GM19025 (cell line): ENCODE measurements around the gene C1orf198.

Experiments used
- ATAC-seq: cut with Tn5 transposase; IDR thresholded peaks from one replicate; pipeline ENCODE4 v1.9.1; 2021; ENCODE audit warnings: mild to moderate bottlenecking, low read depth, moderate library complexity; ENCODE audit not compliant: unreplicated experiment

C1orf198 gene

DNA sequence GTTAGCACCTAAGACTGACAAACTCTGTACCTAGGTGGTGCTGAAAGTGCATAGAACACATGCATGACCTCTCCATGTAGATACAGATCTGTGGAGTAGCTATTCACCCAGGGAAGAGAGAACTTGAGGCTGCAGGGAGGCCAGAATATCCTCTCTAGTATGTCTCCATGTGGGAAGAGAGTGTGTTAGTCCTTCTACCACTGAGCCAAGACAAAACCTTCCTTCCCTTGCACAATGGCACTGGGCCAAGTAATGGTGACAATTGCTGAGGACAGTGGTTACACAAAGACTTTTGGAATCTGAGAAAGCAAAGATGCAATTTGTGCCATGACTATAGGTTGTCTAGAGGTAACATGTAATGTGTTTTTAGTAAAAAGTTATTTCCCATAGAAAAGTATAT is 52.3 kb downstream of the C1orf198 start:
- no peak for ATAC-seq

DNA sequence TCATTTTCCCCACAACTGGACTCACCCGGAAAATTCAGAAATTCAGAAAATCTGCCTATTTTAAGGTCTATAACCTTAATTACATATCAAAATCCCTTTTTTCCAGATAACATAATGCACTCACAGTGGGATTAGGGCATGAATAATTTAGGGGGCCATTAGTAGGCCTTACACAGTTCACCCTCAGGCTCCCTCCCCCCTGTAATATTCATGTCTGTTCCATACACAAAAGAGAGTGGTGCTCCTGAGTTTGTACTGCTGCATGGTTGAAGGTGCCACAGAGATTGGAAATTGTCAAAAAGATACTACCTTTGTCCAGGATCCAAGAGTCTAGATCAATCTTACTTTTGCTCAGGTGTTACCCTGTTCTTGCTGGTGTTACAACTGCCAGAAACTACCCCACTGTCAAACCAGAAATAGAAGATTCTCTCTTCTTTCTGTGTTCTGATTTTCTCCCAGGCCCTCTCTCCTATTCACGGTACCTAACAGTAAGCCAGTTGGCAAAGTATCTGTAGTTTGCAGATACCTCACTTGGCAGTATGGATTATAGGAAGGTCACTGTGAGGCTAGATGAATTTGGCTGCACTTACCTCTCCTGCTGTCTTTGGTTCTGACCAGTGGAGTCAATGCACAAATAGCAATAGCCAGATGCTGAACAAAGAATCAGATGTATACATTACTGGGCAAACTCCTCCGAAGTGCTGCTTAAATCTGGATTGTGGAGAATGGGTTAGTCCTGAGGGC is 53.2 kb downstream of the C1orf198 start:
- ATAC-seq: no peak

- no peak for ATAC-seq
These were observed 55.8 kb downstream of the C1orf198 start for GRCh38 chr1:230812568-230812967.

GRCh38 chr1:230809256-230809990 is 58.9 kb downstream of the C1orf198 start:
- ATAC-seq: no peak

DNA sequence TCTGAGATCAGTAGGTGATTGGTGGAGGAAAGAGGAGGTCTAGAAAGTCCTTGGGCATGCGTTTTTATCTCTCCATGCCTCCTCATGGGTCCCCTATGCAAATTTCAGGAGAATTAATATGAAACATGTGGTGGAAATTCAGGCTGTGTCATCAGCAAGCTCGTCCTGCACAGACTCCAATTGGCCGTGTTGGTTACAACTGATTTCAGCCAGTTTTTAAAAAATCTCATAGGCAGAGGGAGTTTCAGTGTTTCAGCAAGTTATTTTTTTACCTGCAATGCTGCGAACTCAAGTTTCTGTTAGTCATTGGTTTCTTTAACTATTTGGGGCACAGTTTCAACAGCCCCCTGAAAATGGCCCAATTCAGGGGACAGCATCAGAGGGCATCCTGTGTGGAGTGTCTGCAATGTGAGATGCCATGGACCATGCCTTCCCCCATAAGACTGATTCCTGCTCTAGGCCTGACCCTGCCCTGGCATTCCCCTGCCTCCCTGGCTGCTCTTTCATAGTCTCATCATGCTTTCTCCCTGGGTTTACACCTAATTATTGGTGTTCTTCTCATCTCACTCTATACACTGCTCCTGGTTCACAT is 59.9 kb downstream of the C1orf198 start:
- no peak for ATAC-seq

- no peak for ATAC-seq
These were observed 60.6 kb downstream of the C1orf198 start for GRCh38 chr1:230807561-230808280.

DNA sequence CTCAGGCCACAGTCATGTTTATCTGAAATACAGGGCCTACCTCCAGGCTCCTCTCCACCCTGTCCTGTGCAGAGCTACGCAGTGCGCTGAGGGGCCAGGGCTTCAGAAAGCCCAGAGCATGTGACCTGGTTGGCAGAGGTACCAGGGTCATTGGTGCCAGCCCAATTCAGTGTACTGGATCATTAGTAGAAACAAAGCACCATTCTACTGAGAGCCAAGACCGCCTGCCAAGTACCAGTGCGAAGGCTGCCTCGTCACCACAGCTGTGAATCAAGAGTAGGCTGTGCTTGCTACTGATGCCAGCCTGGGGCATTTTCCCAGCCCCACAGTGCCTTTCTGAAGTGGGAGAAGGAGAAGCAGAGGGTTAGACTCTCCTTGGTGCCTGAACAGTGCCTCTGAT is 61.3 kb downstream of the C1orf198 start:
- no peak for ATAC-seq

DNA sequence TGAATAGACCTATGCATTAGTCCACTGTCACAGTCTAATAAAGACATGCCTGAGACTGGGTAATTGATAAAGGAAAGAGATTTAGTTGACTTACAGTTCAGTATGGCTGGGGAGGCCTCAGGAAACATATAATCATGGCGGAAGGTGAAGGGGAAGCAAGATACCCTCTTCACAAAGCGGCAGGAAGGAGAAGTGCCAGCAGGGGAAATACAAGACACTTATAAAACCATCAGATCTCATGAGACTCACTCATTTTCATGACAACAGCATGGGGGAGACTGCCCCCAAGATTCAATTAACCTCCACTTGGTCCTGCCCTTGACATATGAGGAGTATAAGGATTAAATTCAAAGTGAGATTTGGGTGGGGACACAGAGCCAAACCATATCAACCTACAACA is 61.8 kb downstream of the C1orf198 start:
- ATAC-seq: no peak

DNA sequence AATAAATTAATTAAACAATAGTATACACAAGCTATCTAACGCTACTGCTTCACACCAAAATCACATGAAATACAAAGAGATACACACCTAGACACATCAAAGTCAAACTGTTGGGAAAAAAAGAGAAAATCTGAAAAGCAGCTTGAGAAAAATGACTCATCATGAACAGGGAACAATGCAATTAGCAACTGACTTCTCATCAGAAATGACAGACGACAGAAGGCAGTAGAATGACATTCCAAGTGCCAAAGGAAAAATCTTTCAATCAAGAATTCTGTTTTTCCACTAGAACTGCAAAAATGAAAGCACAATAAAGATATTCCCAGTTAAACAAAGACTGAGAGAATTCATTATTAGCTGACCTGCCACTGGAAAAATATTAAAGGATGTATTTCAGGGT is 63.9 kb downstream of the C1orf198 start:
- no peak for ATAC-seq

- ATAC-seq: no peak
These were observed 67.2 kb downstream of the C1orf198 start for GRCh38 chr1:230800891-230801840.

GRCh38 chr1:230798491-230798890 is 69.8 kb downstream of the C1orf198 start:
- ATAC-seq: no peak

GRCh38 chr1:230797942-230798365 is 70.4 kb downstream of the C1orf198 start:
- ATAC-seq: no peak

DNA sequence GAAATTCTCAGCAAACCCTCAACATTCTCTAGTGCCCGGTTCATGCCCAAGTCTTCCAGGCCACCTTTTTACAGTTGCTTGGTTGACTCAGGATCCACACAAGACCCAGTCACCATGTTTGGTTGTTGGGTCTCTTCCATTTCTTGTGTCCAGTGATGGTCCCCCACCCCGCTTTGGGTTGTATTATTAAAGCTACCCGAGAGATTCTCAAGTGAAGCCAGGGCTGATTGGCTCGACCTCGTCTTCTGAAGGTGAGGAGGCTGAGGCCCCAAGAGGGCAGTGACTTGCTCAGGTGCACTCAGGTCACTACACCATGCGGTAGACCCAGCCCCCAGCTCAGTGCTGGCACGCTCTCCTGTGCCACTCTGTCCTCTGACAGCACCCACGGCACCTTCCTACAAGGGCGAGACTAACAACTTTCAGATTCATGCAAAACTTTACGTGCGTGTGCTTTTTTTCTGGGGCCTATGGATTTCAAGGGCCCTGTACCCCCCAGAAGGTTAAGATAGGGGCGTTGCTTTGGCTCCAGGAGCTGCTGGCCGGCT is 70.9 kb downstream of the C1orf198 start:
- no peak for ATAC-seq

GRCh38 chr1:230796626-230797025 is 71.7 kb downstream of the C1orf198 start:
- ATAC-seq: no peak

DNA sequence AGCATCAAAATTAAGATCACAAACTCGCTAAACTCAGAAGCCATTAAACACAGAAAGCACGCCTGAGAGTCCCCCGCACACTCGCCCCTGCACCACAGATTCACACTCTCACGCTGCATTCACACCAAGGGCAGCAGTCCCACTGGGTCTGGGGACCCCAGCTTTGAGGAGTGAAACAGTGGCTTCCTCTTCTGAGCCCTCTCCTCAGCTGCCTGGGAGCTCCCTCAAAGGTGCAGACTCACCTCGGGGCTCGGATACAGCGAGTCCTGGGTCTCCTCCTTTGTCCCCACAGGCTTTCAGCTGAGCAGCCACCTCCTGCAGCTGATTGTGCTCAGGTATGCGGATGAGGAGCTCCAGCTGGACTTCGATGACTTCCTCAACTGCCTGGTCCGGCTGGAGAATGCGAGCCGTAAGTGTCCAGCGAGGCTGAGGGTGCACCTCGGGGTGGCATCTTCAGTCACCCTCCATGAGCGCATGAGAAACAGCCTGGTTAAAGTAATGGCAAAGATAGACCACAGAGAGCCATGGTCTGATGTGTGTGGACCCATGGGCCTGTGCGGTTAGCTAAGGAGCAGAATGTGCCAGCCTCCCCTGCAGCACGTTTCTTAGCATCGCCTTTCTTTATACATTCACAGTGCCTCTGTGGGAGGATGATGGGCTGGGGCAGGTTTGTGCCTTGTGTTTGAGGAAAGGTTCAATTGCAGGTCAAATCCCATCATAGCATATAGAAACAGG is 73.3 kb downstream of the C1orf198 start:
- no peak for ATAC-seq

DNA sequence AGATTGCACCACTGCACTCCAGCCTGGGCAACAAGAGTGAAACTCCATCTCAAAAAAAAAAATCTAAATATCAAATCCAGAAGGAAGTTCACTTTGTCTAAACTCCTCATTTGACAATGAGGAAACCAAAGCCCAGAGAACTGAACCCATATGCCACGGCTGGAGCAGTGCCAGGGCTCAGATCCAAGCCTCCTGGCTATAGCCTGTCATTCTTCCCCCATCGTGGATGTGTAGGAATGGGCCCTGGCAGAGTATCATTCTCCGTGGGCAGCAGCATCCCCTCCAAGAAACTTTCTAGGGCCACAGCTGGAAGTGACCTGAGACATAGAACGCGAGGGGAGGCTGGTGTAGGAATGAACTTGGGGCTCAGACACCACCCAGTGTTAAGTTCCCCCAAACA is 73.9 kb downstream of the C1orf198 start:
- no peak for ATAC-seq

- no peak for ATAC-seq
These were observed 74.9 kb downstream of the C1orf198 start for GRCh38 chr1:230793463-230793745.

DNA sequence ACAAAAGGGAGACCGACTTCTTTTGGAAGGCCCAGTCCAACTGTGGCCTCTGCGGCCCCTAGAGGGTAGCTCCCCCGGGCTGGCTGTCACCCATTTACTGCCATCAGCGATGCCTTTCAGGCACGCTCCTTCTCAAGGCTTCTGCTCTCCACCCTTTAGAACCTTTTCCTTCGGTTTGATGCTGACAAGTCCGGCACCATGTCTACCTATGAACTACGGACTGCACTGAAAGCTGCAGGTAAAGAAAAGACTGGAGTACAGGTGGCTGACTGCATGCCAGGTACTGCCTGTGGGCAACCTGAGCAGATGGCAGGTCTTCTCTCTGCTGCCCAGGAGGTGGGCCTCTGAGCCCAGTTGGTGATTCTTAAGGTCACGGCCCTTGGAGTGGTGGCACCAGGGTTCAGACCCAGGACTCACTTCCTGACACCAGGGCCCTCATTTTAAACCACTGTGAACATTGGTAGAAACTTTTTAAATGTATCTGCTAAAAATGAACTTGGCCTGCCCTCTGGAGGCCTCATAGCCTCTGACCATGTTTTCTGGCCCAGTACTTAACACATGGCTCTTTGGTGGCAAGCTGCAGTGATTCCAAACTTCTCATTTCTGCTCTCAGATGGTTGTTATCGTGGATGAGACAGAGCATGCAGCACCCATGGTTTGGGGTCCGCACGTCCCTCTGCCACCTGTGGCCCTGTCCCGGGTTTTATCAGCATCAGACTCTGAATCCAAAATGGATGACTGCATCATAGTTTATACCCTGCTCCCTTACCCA is 75.4 kb downstream of the C1orf198 start:
- no peak for ATAC-seq
